CD4-positive, alpha-beta T cell treated with Interleukin-15 for 4 hours (primary cell): ENCODE results near the gene TMEM100.
"Not testable (repeated sequence)": the region's sequence is repeated elsewhere in the genome, so short reads cannot be mapped to it uniquely, and the experiment has no call there.

Source experiments
- DNase-seq: peaks from one replicate; pipeline ENCODE4 v3.0.0-alpha.2; 2020; ENCODE audit warnings: low spot score

The TMEM100 gene

GRCh38 chr17:55687037-55687436 lies 35.6 kb downstream of the TMEM100 start:
- no peak for DNase-seq

- DNase-seq, result no peak
Measured at GRCh38 chr17:55683550-55684315, 38.9 kb downstream of the TMEM100 start.

GRCh38 chr17:55681342-55681700 lies 41.3 kb downstream of the TMEM100 start:
- no peak for DNase-seq

DNA sequence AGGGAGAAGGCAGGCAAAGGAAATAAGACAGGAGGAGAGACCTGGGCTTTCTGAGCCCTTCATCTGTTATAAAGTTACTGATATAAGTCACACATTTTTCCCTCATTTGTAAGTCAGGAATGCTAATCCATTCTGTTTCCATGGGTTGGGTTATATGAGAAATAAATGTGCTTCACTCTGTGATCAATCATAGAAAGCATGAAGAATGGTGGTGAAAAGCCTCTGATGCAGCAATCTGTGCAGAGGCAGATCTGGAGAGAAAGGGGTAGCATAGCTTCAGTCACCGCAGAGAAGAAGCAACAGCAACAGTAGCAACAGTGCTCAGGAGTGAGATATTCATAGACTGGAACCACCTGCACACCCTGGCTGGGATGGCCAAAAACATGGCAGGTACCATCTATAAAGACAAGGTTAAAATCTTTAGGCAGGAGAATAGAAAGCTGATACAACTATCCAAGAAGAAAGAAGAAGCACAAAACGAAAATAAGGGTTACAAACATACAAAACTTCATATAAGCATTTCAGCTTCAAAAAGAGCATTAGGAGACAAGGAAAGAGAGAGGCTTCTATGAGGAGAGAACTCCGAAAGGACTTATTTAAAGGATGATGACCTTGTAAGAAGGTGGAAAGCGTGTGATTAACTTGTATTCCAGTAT lies 41.9 kb downstream of the TMEM100 start:
- DNase-seq, result no peak

- no peak for DNase-seq
Measured at GRCh38 chr17:55677446-55677845, 45.2 kb downstream of the TMEM100 start.

DNA sequence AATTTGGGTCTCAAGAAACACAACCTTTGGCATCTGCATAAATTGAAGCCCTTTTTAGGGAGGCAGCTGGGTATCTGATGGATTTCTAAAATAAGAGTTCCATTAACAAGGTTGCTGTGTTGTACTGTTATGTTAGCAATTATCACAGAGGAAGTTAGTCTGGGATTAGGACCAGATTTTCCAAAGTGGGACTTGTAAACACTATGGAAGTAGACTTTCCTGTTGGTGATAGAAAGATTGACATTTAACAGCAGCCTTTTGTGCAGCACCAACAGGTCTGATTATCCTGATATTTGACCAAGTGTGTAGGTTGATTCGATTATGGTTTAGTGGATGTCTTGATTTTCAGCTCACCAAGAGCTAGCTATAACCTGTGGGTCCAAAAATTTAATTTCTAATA lies 46.4 kb downstream of the TMEM100 start:
- no peak for DNase-seq

DNA sequence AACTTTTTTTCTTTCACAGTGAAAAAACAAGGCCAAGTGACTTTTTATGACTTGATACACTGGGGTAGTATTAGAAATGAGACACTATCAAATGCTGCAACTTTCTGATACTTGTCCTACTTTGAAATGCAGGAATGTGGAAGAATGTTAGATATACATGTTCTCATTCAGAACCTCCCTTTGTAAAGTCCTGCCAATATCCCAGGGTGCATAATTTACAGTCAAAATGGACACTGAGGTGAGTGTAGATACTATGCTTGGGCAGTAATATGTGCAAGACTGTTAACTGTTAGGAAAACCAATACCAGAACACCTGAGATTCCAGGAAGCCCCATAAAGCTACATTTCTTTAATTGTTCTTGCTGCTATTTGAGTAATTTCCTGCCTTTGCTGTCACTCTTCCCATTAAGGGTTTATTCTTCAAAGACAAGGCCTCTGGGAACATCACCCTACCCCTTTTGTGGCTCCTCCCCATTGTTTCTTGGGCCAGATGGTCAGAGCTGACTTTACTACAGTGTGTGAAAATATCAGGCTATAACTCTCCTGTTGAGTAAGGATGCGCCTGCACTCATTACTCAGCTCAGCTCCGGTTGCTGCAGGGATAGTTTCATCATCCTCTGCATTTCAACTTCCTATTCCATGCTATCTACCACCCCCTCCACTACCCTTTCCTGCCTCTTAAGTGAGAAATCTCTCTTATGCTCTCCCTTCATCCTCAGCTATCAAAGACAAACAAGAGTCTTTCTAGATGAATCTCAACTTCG lies 48.7 kb downstream of the TMEM100 start:
- no peak for DNase-seq

GRCh38 chr17:55672585-55673501 lies 49.8 kb downstream of the TMEM100 start:
- DNase-seq, result no peak

- DNase-seq, result not testable (repeated sequence)
Measured at GRCh38 chr17:55672010-55672409, 50.7 kb downstream of the TMEM100 start.
